ENCODE data around the gene ATP6V0C. TPM values are rescaled to one million over a fixed set of nuclear protein-coding genes. Genes with fewer than 3 reads are reported as not detected.

ATP6V0C gene
- polyA plus RNA-seq, 3 donors: 176 to 310 (median 187) TPM

- no peak overlapping the region for H3K27ac ChIP-seq (ENCODE audit: low read depth in 1 of 2, low read length in 2 of 2)
- no peaks in the 10 kb centered on the region for H3K9me3 ChIP-seq (replicated peaks in 1 of 2; ENCODE audit: control insufficient read depth in 1 of 2, insufficient read depth in 1 of 2, low read length in 2 of 2)
- no peak overlapping the region for H3K4me3 Mint-ChIP-seq
- H3K36me3 Mint-ChIP-seq: peaks cover 18 to 49% of the 10 kb centered on the region in 2 donors
- H3K9me3 Mint-ChIP-seq: peaks cover 0 to 2% (median 0%) of the 10 kb centered on the region in 7 donors
- no peak overlapping the region for H2AFZ ChIP-seq (ENCODE audit: insufficient read depth, low read depth, low read length, poor library complexity, severe bottlenecking)
- H3K4me1 ChIP-seq (ENCODE audit: control insufficient read depth in 1 of 2, insufficient read depth in 2 of 2, low read length in 2 of 2): peaks cover 29 to 33% of the 10 kb centered on the region in 2 donors
- no peaks in the 10 kb centered on the region for H3K36me3 ChIP-seq (replicated peaks in 1 of 2; ENCODE audit: control insufficient read depth in 1 of 2, insufficient read depth in 2 of 2, low read length in 2 of 2)
- no peak overlapping the region for H3K4me3 ChIP-seq (replicated peaks in 1 of 3; ENCODE audit: low read depth in 2 of 3, low read length in 3 of 3)
- WGBS (ENCODE audit: insufficient coverage): 90% methylated on average over 15 of the region's 16 CpGs
- no peak for TF ChIP-seq CTCF (IDR thresholded peaks at IDR 0.05)
- no peak overlapping the region for H3K4me2 ChIP-seq (replicated peaks; ENCODE audit: extremely low read depth, low read length, poor library complexity, severe bottlenecking)
- intact Hi-C loops (cut with micrococcal nuclease): no loop called here
- no peaks in the 10 kb centered on the region for H3K27me3 ChIP-seq (ENCODE audit: control insufficient read depth in 2 of 2, insufficient read depth in 2 of 2, low read length in 2 of 2)
- H3K79me2 ChIP-seq (ENCODE audit: insufficient read depth, low read length): peaks cover 52% of the 10 kb centered on the region
- no peak for DNase-seq
- peaks cover 2 to 5% (median 4%) of the 10 kb centered on the region in 3 donors for H3K27me3 Mint-ChIP-seq (ENCODE audit: low read depth in 3 of 3)
- H4K20me1 ChIP-seq (ENCODE audit: insufficient read depth, low read length): peaks cover 24% of the 10 kb centered on the region
- H3K4me1 Mint-ChIP-seq: peaks cover 48% of the 10 kb centered on the region
- H3K27ac Mint-ChIP-seq: peak overlapping the region in 2 of 7 donors; percentile 32 to 68
- no peak overlapping the region for H3K9ac ChIP-seq (ENCODE audit: insufficient read depth, low read length, poor library complexity, severe bottlenecking)
Observed at GRCh38 chr16:2483939-2484897, 29.5 kb upstream of the ATP6V0C start.

GRCh38 chr16:2484898-2485508, 28.7 kb upstream of the ATP6V0C start:
- H2AFZ ChIP-seq (ENCODE audit: insufficient read depth, low read depth, low read length, poor library complexity, severe bottlenecking): no peak overlapping the region
- intact Hi-C loops (cut with micrococcal nuclease): loop anchor here in 1 of 2 donors (5.0 kb wide), 1 partner anchor 143 kb away; the partner anchor contains the start of gene ABCA3
- H3K36me3 ChIP-seq (replicated peaks in 1 of 2; ENCODE audit: control insufficient read depth in 1 of 2, insufficient read depth in 2 of 2, low read length in 2 of 2): peaks cover 0 to 3% of the 10 kb centered on the region in 2 donors
- peaks cover 29 to 33% of the 10 kb centered on the region in 2 donors for H3K4me1 ChIP-seq (ENCODE audit: control insufficient read depth in 1 of 2, insufficient read depth in 2 of 2, low read length in 2 of 2)
- Mint-ChIP-seq H3K27me3 (ENCODE audit: low read depth in 3 of 3) (peaks cover 2 to 5% (median 4%) of the 10 kb centered on the region in 3 donors), H3K4me3 (no peak overlapping the region), H3K9me3 (peaks cover 0 to 2% (median 0%) of the 10 kb centered on the region in 7 donors), H3K36me3 (peaks cover 22 to 46% of the 10 kb centered on the region in 2 donors), H3K27ac (peak overlapping the region in 1 of 7 donors; percentile 11), H3K4me1 (peaks cover 48% of the 10 kb centered on the region)
- H3K9ac ChIP-seq (ENCODE audit: insufficient read depth, low read length, poor library complexity, severe bottlenecking): no peak overlapping the region
- no peak for DNase-seq
- no peaks in the 10 kb centered on the region for H3K9me3 ChIP-seq (replicated peaks in 1 of 2; ENCODE audit: control insufficient read depth in 1 of 2, insufficient read depth in 1 of 2, low read length in 2 of 2)
- H3K4me2 ChIP-seq (replicated peaks; ENCODE audit: extremely low read depth, low read length, poor library complexity, severe bottlenecking): no peak overlapping the region
- no peak for TF ChIP-seq CTCF (IDR thresholded peaks at IDR 0.05)
- no peak overlapping the region for H3K4me3 ChIP-seq (replicated peaks in 1 of 3; ENCODE audit: low read depth in 2 of 3, low read length in 3 of 3)
- H4K20me1 ChIP-seq (ENCODE audit: insufficient read depth, low read length): peaks cover 24% of the 10 kb centered on the region
- H3K27ac ChIP-seq (ENCODE audit: low read depth in 1 of 2, low read length in 2 of 2): no peak overlapping the region
- WGBS (ENCODE audit: insufficient coverage): 94% methylated on average over 3 of the region's 13 CpGs
- H3K27me3 ChIP-seq (ENCODE audit: control insufficient read depth in 2 of 2, insufficient read depth in 2 of 2, low read length in 2 of 2): no peaks in the 10 kb centered on the region
- peaks cover 51% of the 10 kb centered on the region for H3K79me2 ChIP-seq (ENCODE audit: insufficient read depth, low read length)

Data from CD14-positive monocyte (primary cell).